Loucy (cell line): ENCODE measurements around the gene VPS13D.

ENCODE experiments used
- H2AFZ ChIP-seq: fragments of 200-600 bp; sonication (generic); 2 replicates; pipeline ENCODE4 v1.6.0; 2016; ENCODE audit warnings: antibody characterized with exemption, mild to moderate bottlenecking, low read length, moderate library complexity
- H3F3A ChIP-seq: fragments of 200-600 bp; 2 replicates; pipeline ENCODE4 v1.6.0; 2016; ENCODE audit warnings: antibody characterized with exemption, low read depth, mild to moderate bottlenecking
- H3K27me3 ChIP-seq: fragments of 200-600 bp; sonication (generic); 2 replicates; pipeline ENCODE4 v1.6.1; 2014; ENCODE audit warnings: low read length, mild to moderate bottlenecking; ENCODE audit not compliant: insufficient read depth, poor library complexity, severe bottlenecking
- H3K36me3 ChIP-seq: fragments of 200-600 bp; sonication (generic); 2 replicates; pipeline ENCODE4 v1.6.1; 2016; ENCODE audit warnings: low read length; ENCODE audit not compliant: insufficient read depth
- H3K4me1 ChIP-seq: fragments of 200-600 bp; sonication (generic); 2 replicates; pipeline ENCODE4 v1.5.1; 2014; ENCODE audit warnings: low read length, mild to moderate bottlenecking; ENCODE audit not compliant: insufficient read depth, poor library complexity, severe bottlenecking
- H3K4me2 ChIP-seq: fragments of 200-600 bp; sonication (generic); 2 replicates; pipeline ENCODE4 v1.6.0; 2014; ENCODE audit warnings: antibody characterized with exemption, low read length, low read depth, mild to moderate bottlenecking; ENCODE audit not compliant: poor library complexity, severe bottlenecking
- H3K4me3 ChIP-seq: fragments of 200-600 bp; sonication (generic); 2 replicates; pipeline ENCODE4 v1.5.1; 2014; ENCODE audit warnings: low read length, mild to moderate bottlenecking, mixed read lengths; ENCODE audit not compliant: poor library complexity, severe bottlenecking
- H3K79me2 ChIP-seq: fragments of 200-600 bp; sonication (generic); 2 replicates; pipeline ENCODE4 v1.6.1; 2014; ENCODE audit warnings: low read length; ENCODE audit not compliant: insufficient read depth
- H3K9ac ChIP-seq: fragments of 200-600 bp; sonication (generic); 2 replicates; pipeline ENCODE4 v1.6.0; 2014; ENCODE audit warnings: mild to moderate bottlenecking, low read depth, low read length, moderate library complexity; ENCODE audit not compliant: poor library complexity, severe bottlenecking
- H3K9me2 ChIP-seq: fragments of 200-600 bp; sonication (generic); replicated peaks from 2 replicates; pipeline ENCODE4 v1.6.1; 2016; ENCODE audit warnings: low read depth, low read length, mixed read lengths
- H3K9me3 ChIP-seq: fragments of 200-600 bp; sonication (generic); 2 replicates; pipeline ENCODE4 v1.6.1; 2014; ENCODE audit warnings: mild to moderate bottlenecking, antibody characterized with exemption, low read length, low read depth; ENCODE audit not compliant: insufficient read depth
- H4K20me1 ChIP-seq: fragments of 200-600 bp; sonication (generic); 2 replicates; pipeline ENCODE4 v1.6.0; 2014; ENCODE audit warnings: antibody characterized with exemption, low read length, mild to moderate bottlenecking; ENCODE audit not compliant: insufficient read depth, poor library complexity, severe bottlenecking
- CTCF ChIP-seq: fragments of 200-600 bp; sonication (generic); conservative IDR thresholded peaks from 2 replicates; pipeline ENCODE4 v1.5.1; 2014; ENCODE audit warnings: mild to moderate bottlenecking, antibody characterized with exemption, low read length
- EZH2phosphoT487 ChIP-seq: fragments of 200-600 bp; IDR thresholded peaks from 2 replicates; pipeline ENCODE4 v1.6.1; 2018; ENCODE audit warnings: antibody characterized with exemption, mild to moderate bottlenecking, moderate library complexity, borderline replicate concordance

VPS13D gene

GRCh38 chr1:12279728-12280464, 50.1 kb downstream of the VPS13D start:
- H2AFZ ChIP-seq, result no peak overlapping the region
- H3K36me3 ChIP-seq, result peaks cover 46% of the 10 kb centered on the region
- H3K4me1 ChIP-seq, result no peaks in the 10 kb centered on the region
- H3K9me2 ChIP-seq, result no peaks in the 10 kb centered on the region
- H3F3A ChIP-seq, result no peaks in the 10 kb centered on the region
- no peak for TF ChIP-seq EZH2phosphoT487
- no peak for TF ChIP-seq CTCF
- H3K27me3 ChIP-seq, result no peaks in the 10 kb centered on the region
- H4K20me1 ChIP-seq, result no peaks in the 10 kb centered on the region
- no peak overlapping the region for H3K4me3 ChIP-seq
- no peak overlapping the region for H3K9ac ChIP-seq
- H3K4me2 ChIP-seq, result no peak overlapping the region
- H3K9me3 ChIP-seq, result no peaks in the 10 kb centered on the region
- H3K79me2 ChIP-seq, result no peaks in the 10 kb centered on the region

DNA sequence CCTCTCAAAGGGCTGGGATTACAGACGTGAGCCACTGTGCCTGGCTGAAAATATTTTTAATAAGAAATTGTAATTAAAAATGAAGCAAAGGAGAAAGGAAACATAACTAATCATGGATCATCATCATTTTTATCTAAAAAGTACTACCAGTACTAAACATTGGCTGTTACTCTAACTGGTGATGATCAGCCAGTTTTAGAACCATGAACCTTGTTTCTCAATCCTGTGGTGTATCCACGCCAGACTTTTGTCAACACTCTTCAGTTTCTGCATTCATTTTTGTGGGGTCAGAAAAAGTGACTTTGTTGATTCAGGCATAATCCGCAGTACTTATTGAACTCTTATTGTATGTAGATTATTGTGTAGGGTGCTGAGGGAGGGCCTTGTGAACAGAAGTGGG, 52.3 kb downstream of the VPS13D start:
- peaks cover 35% of the 10 kb centered on the region for H3K36me3 ChIP-seq
- H3K79me2 ChIP-seq, result no peaks in the 10 kb centered on the region
- no peaks in the 10 kb centered on the region for H3F3A ChIP-seq
- no peaks in the 10 kb centered on the region for H3K4me1 ChIP-seq
- no peaks in the 10 kb centered on the region for H4K20me1 ChIP-seq
- H3K4me2 ChIP-seq, result no peak overlapping the region
- H3K27me3 ChIP-seq, result no peaks in the 10 kb centered on the region
- H3K9ac ChIP-seq, result no peak overlapping the region
- TF ChIP-seq EZH2phosphoT487 (no peak), CTCF (no peak)
- H3K9me2 ChIP-seq, result no peaks in the 10 kb centered on the region
- no peak overlapping the region for H2AFZ ChIP-seq
- H3K9me3 ChIP-seq, result no peaks in the 10 kb centered on the region
- H3K4me3 ChIP-seq, result no peak overlapping the region

DNA sequence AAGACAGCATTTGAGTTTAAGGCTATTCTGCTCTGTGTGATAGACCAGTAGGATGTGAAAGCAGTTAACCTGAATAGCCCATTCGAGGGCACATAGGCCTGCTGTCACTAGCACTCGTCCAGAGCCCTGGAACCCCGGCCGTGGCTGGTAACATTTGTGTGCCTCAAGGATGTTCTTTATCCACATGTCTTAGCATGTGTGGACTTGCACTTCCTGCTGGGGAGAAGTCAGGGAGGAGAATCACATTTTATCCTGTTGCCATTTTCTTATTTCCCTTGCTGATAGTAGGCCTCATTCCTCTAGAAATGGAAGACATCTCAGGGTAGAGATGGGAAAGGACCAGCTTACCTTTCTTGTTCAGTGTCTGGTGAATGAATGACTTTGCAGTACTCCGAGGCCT, 54.7 kb downstream of the VPS13D start:
- no peak overlapping the region for H3K9ac ChIP-seq
- H3K9me2 ChIP-seq, result no peaks in the 10 kb centered on the region
- H3K4me2 ChIP-seq, result no peak overlapping the region
- no peaks in the 10 kb centered on the region for H3K9me3 ChIP-seq
- H2AFZ ChIP-seq, result no peak overlapping the region
- no peak overlapping the region for H3K4me3 ChIP-seq
- H3K27me3 ChIP-seq, result no peaks in the 10 kb centered on the region
- H3F3A ChIP-seq, result no peaks in the 10 kb centered on the region
- TF ChIP-seq CTCF (no peak), EZH2phosphoT487 (no peak)
- H4K20me1 ChIP-seq, result no peaks in the 10 kb centered on the region
- H3K4me1 ChIP-seq, result no peaks in the 10 kb centered on the region
- H3K79me2 ChIP-seq, result no peaks in the 10 kb centered on the region
- peaks cover 29% of the 10 kb centered on the region; the same call in 1 of the 2 replicates for H3K36me3 ChIP-seq
